ENCODE data around the gene PTPRD. TPM values are rescaled to one million over a fixed set of nuclear protein-coding genes. Genes with fewer than 3 reads are reported as not detected.

The PTPRD gene
- total RNA-seq, 1 donor from 2014 or later, result 109 TPM

DNA sequence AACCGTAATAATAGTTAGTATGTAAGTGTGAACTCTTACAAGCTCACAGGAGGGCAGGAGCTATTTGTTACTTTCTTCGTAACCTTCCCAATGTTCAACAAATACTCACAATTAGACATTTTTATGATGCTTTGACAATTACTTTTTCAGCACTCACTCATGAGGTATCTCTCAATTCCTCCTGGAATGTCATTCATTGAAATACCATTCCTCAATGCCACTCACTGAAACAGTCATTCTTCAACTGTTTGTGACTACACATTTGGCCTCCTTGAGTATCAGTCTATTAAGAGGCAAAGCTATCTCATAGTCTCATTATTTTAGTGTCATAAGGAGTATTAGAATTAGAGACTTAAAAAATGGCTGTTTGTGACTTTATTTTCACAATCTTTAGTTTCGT lies 2079.1 kb downstream of the PTPRD start:
- no peak overlapping the region for H3K27ac Mint-ChIP-seq
- H3K4me3 Mint-ChIP-seq, result no peak overlapping the region
- peaks cover 13% of the 10 kb centered on the region for H3K4me1 Mint-ChIP-seq

DNA sequence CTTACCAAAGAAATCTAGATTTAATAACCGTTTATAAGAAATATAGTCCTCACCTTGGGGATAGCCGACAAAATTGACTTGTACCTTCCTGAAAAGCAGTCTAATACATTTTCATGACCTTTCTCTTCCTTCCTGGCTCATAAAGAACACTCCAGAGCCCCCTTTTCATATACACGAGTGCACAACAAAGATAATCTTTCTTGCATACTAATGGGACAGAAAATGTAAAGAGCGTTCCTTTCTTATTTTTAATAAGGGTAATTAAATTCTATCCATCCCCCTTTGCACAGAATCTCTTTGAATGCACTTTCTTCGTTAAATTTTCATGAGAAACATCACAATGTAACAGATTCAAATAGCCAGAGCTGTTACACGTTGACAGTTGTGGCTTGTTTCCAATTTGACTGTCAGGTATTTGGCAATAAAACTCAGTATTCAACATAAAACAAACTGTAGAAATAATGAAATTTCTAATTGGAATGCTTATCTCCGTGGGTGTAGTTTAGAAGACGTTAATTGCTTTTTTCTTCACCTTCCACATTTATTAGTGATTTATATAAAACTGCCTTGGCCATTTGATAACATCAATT lies 2080.9 kb downstream of the PTPRD start:
- Mint-ChIP-seq H3K9me3 (peaks cover 3% of the 10 kb centered on the region), H3K36me3 (no peaks in the 10 kb centered on the region), H3K4me1 (peaks cover 13% of the 10 kb centered on the region), H3K27ac (no peak overlapping the region), H3K4me3 (no peak overlapping the region), H3K27me3 (ENCODE audit: low read depth) (no peaks in the 10 kb centered on the region)
- TF ChIP-seq, protein P1, sequence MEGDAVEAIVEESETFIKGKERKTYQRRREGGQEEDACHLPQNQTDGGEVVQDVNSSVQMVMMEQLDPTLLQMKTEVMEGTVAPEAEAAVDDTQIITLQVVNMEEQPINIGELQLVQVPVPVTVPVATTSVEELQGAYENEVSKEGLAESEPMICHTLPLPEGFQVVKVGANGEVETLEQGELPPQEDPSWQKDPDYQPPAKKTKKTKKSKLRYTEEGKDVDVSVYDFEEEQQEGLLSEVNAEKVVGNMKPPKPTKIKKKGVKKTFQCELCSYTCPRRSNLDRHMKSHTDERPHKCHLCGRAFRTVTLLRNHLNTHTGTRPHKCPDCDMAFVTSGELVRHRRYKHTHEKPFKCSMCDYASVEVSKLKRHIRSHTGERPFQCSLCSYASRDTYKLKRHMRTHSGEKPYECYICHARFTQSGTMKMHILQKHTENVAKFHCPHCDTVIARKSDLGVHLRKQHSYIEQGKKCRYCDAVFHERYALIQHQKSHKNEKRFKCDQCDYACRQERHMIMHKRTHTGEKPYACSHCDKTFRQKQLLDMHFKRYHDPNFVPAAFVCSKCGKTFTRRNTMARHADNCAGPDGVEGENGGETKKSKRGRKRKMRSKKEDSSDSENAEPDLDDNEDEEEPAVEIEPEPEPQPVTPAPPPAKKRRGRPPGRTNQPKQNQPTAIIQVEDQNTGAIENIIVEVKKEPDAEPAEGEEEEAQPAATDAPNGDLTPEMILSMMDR (IDR thresholded peaks at IDR 0.05; ENCODE audit: unreplicated experiment), result no peak
- no peak for DNase-seq (ENCODE audit: low spot score in 2 of 2, unreplicated experiment in 2 of 2)

More for the DNA sequence above, 2079.1 kb downstream of the PTPRD start:
- peaks cover 9% of the 10 kb centered on the region for H3K9me3 Mint-ChIP-seq
- TF ChIP-seq, protein P1 (IDR thresholded peaks at IDR 0.05; ENCODE audit: unreplicated experiment), result no peak
- peaks cover 1% of the 10 kb centered on the region for H3K36me3 Mint-ChIP-seq
- H3K27me3 Mint-ChIP-seq (ENCODE audit: low read depth), result no peaks in the 10 kb centered on the region
- no peak for DNase-seq (ENCODE audit: low spot score in 2 of 2, unreplicated experiment in 2 of 2)

DNA sequence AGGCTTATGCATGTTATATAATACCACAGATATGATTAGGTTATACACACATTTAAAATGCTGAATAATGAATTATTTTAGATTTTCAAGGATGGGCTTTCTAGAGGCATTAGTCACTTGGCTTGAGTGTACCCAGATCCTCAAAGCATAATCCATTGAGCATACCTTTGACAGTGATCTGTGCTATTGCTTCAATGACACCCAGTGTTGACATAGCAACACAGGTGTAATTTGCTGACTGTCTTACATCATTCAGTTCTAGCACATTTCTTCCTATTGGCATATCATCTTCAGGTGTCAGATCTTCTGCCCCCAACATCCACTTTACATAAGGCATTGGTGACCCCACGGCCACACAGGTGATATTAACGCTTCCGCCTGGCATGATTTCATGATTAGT lies 2091.7 kb downstream of the PTPRD start:
- Mint-ChIP-seq H3K4me3 (no peak overlapping the region), H3K27ac (no peak overlapping the region), H3K4me1 (peaks cover 7% of the 10 kb centered on the region), H3K27me3 (ENCODE audit: low read depth) (no peaks in the 10 kb centered on the region), H3K9me3 (peaks cover 6% of the 10 kb centered on the region), H3K36me3 (peaks cover 7% of the 10 kb centered on the region)
- TF ChIP-seq, protein P1 (IDR thresholded peaks at IDR 0.05; ENCODE audit: unreplicated experiment), result no peak
- DNase-seq (ENCODE audit: low spot score in 2 of 2, unreplicated experiment in 2 of 2), result no peak

DNA sequence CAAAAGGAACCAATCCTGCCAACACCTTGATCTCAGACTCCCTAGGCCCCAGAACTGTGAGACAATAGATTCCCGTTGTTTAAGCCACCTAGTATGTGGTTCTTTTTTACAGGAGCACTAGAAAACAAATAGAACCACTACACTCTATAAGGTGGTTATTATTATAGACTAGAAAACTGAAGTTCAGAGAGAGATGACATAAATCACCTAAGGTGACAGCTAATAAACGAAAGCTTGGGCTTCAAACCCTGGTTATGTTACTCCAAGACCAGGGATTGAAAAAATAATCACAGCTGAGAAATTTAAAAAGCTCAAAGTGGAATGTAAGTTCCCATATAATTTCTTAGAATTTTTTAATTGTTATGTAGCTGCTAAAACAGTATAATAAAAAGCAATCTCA lies 2097.1 kb downstream of the PTPRD start:
- Mint-ChIP-seq H3K4me1 (peaks cover 2% of the 10 kb centered on the region), H3K4me3 (no peak overlapping the region), H3K9me3 (peaks cover 10% of the 10 kb centered on the region), H3K36me3 (peaks cover 7% of the 10 kb centered on the region), H3K27ac (no peak overlapping the region), H3K27me3 (ENCODE audit: low read depth) (no peaks in the 10 kb centered on the region)
- DNase-seq (ENCODE audit: low spot score in 2 of 2, unreplicated experiment in 2 of 2), result no peak
- TF ChIP-seq, protein P1 (IDR thresholded peaks at IDR 0.05; ENCODE audit: unreplicated experiment), result no peak

DNA sequence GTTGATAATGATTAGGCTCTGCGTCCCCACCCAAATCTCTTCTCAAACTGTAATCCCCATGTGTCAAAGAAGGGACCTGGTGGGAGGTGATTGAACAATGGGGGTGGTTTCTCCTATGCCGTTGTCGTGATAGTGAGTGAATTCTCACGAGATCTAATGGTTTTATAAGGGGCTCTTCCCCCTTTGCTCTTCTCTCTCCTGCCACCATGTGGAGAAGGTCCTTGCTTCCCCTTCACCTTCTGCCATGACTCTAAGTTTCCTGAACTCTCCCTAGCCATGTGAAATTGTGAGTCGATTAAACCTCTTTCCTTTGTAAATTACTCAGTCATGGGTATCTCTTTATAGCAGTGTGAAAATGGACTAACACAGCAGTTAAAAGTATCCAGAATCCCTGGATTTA lies 2098.0 kb downstream of the PTPRD start:
- peaks cover 10% of the 10 kb centered on the region for H3K9me3 Mint-ChIP-seq
- no peak for DNase-seq (ENCODE audit: low spot score in 2 of 2, unreplicated experiment in 2 of 2)
- peaks cover 7% of the 10 kb centered on the region for H3K36me3 Mint-ChIP-seq
- H3K4me1 Mint-ChIP-seq, result peaks cover 2% of the 10 kb centered on the region
- H3K27ac Mint-ChIP-seq, result no peak overlapping the region
- TF ChIP-seq, protein P1 (IDR thresholded peaks at IDR 0.05; ENCODE audit: unreplicated experiment), result no peak
- H3K4me3 Mint-ChIP-seq, result no peak overlapping the region
- no peaks in the 10 kb centered on the region for H3K27me3 Mint-ChIP-seq (ENCODE audit: low read depth)

Measured in mesothelial cell of epicardium (in vitro differentiated cells).